Measurements from ENCODE around the gene CDH8.

Gene CDH8

GRCh38 chr16:61831351-61831917, 204.8 kb downstream of the CDH8 start:
- Histone ChIP-seq H3K18ac (ENCODE audit: low read length) (no peak overlapping the region), H4K8ac (ENCODE audit: low read depth, low read length) (no peak overlapping the region), H3K4me1 (ENCODE audit: control insufficient read depth in 2 of 2, insufficient read depth in 1 of 2, low read depth in 1 of 2, low read length in 2 of 2) (peaks cover 5 to 22% of the 10 kb centered on the region in 2 donors), H3K23ac (ENCODE audit: low read depth, low read length, poor library complexity) (no peak overlapping the region), H3K4me2 (ENCODE audit: insufficient read depth, low read length, poor library complexity, severe bottlenecking) (no peak overlapping the region), H2AFZ (ENCODE audit: low read length) (no peak overlapping the region), H3K79me1 (ENCODE audit: low read depth, low read length) (no peaks in the 10 kb centered on the region), H2BK120ac (ENCODE audit: low read depth, low read length) (no peak overlapping the region), H3K36me3 (replicated peaks in 1 of 2; ENCODE audit: control insufficient read depth in 2 of 2, insufficient read depth in 2 of 2, low read length in 2 of 2) (no peaks in the 10 kb centered on the region), H3K4ac (ENCODE audit: low read length) (no peak overlapping the region), H3K27me3 (ENCODE audit: control insufficient read depth in 3 of 3, insufficient read depth in 3 of 3, low read depth in 1 of 3, low read length in 3 of 3) (no peaks in the 10 kb centered on the region), H3K9me3 (replicated peaks in 1 of 2; ENCODE audit: control insufficient read depth in 2 of 2, insufficient read depth in 1 of 2, low read depth in 1 of 2, low read length in 2 of 2) (no peaks in the 10 kb centered on the region), H2BK5ac (ENCODE audit: low read length) (no peak overlapping the region), H2AK5ac (ENCODE audit: low read depth, low read length) (no peak overlapping the region), H2BK12ac (ENCODE audit: low read length) (no peak overlapping the region), H3K14ac (ENCODE audit: low read length) (no peak overlapping the region), H3K27ac (replicated peaks; ENCODE audit: low read length) (no peak overlapping the region), H4K91ac (ENCODE audit: low read depth, low read length, poor library complexity) (no peak overlapping the region), H2BK15ac (ENCODE audit: low read length) (no peak overlapping the region), H3K4me3 (ENCODE audit: low read length in 2 of 2) (no peak overlapping the region), H3K9ac (ENCODE audit: low read depth, low read length, poor library complexity) (no peak overlapping the region)
- no CpG with 5 or more reads among the region's 5 CpGs for WGBS, 2 donors (ENCODE audit: extremely low coverage in 2 of 2, insufficient read length in 2 of 2, insufficient replicate concordance in 1 of 2)
- DNase-seq (ENCODE audit: low spot score) = no peak

- Histone ChIP-seq H3K4me3 (ENCODE audit: low read length in 2 of 2) (no peak overlapping the region), H3K36me3 (replicated peaks in 1 of 2; ENCODE audit: control insufficient read depth in 2 of 2, insufficient read depth in 2 of 2, low read length in 2 of 2) (no peaks in the 10 kb centered on the region), H2AFZ (ENCODE audit: low read length) (no peak overlapping the region), H2AK5ac (ENCODE audit: low read depth, low read length) (no peak overlapping the region), H3K4me1 (ENCODE audit: control insufficient read depth in 2 of 2, insufficient read depth in 1 of 2, low read depth in 1 of 2, low read length in 2 of 2) (peaks cover 0 to 19% of the 10 kb centered on the region in 2 donors), H3K27ac (replicated peaks; ENCODE audit: low read length) (peak overlapping the region; percentile 92), H3K23ac (ENCODE audit: low read depth, low read length, poor library complexity) (no peak overlapping the region), H3K4ac (ENCODE audit: low read length) (no peak overlapping the region), H3K18ac (ENCODE audit: low read length) (no peak overlapping the region), H4K8ac (ENCODE audit: low read depth, low read length) (no peak overlapping the region), H4K91ac (ENCODE audit: low read depth, low read length, poor library complexity) (no peak overlapping the region), H3K4me2 (ENCODE audit: insufficient read depth, low read length, poor library complexity, severe bottlenecking) (no peak overlapping the region), H3K9ac (ENCODE audit: low read depth, low read length, poor library complexity) (no peak overlapping the region), H3K9me3 (replicated peaks in 1 of 2; ENCODE audit: control insufficient read depth in 2 of 2, insufficient read depth in 1 of 2, low read depth in 1 of 2, low read length in 2 of 2) (no peaks in the 10 kb centered on the region), H2BK120ac (ENCODE audit: low read depth, low read length) (no peak overlapping the region), H3K27me3 (ENCODE audit: control insufficient read depth in 3 of 3, insufficient read depth in 3 of 3, low read depth in 1 of 3, low read length in 3 of 3) (no peaks in the 10 kb centered on the region), H2BK12ac (ENCODE audit: low read length) (no peak overlapping the region), H2BK5ac (ENCODE audit: low read length) (no peak overlapping the region), H3K14ac (ENCODE audit: low read length) (no peak overlapping the region), H3K79me1 (ENCODE audit: low read depth, low read length) (no peaks in the 10 kb centered on the region), H2BK15ac (ENCODE audit: low read length) (no peak overlapping the region)
- peak; percentile 55 for DNase-seq (ENCODE audit: low spot score)
- no CpG with 5 or more reads among the region's 2 CpGs for WGBS, 2 donors (ENCODE audit: extremely low coverage in 2 of 2, insufficient read length in 2 of 2, insufficient replicate concordance in 1 of 2)
These were observed 206.6 kb downstream of the CDH8 start for GRCh38 chr16:61829631-61830030.

GRCh38 chr16:61823326-61823725, 212.9 kb downstream of the CDH8 start:
- Histone ChIP-seq H4K91ac (ENCODE audit: low read depth, low read length, poor library complexity) (no peak overlapping the region), H3K4me3 (ENCODE audit: low read length in 2 of 2) (no peak overlapping the region), H3K4me2 (ENCODE audit: insufficient read depth, low read length, poor library complexity, severe bottlenecking) (no peak overlapping the region), H3K18ac (ENCODE audit: low read length) (no peak overlapping the region), H2AK5ac (ENCODE audit: low read depth, low read length) (no peak overlapping the region), H2BK15ac (ENCODE audit: low read length) (no peak overlapping the region), H3K23ac (ENCODE audit: low read depth, low read length, poor library complexity) (no peak overlapping the region), H3K36me3 (replicated peaks in 1 of 2; ENCODE audit: control insufficient read depth in 2 of 2, insufficient read depth in 2 of 2, low read length in 2 of 2) (no peaks in the 10 kb centered on the region), H3K4me1 (ENCODE audit: control insufficient read depth in 2 of 2, insufficient read depth in 1 of 2, low read depth in 1 of 2, low read length in 2 of 2) (peaks cover 6 to 8% of the 10 kb centered on the region in 2 donors), H3K27ac (replicated peaks; ENCODE audit: low read length) (no peak overlapping the region), H3K4ac (ENCODE audit: low read length) (no peak overlapping the region), H2BK12ac (ENCODE audit: low read length) (no peak overlapping the region), H3K14ac (ENCODE audit: low read length) (no peak overlapping the region), H3K27me3 (ENCODE audit: control insufficient read depth in 3 of 3, insufficient read depth in 3 of 3, low read depth in 1 of 3, low read length in 3 of 3) (no peaks in the 10 kb centered on the region), H2BK120ac (ENCODE audit: low read depth, low read length) (no peak overlapping the region), H2AFZ (ENCODE audit: low read length) (no peak overlapping the region), H2BK5ac (ENCODE audit: low read length) (no peak overlapping the region), H3K9me3 (replicated peaks in 1 of 2; ENCODE audit: control insufficient read depth in 2 of 2, insufficient read depth in 1 of 2, low read depth in 1 of 2, low read length in 2 of 2) (no peaks in the 10 kb centered on the region), H3K79me1 (ENCODE audit: low read depth, low read length) (no peaks in the 10 kb centered on the region), H4K8ac (ENCODE audit: low read depth, low read length) (no peak overlapping the region), H3K9ac (ENCODE audit: low read depth, low read length, poor library complexity) (no peak overlapping the region)
- no CpG with 5 or more reads among the region's 1 CpG for WGBS, 2 donors (ENCODE audit: extremely low coverage in 2 of 2, insufficient read length in 2 of 2, insufficient replicate concordance in 1 of 2)
- DNase-seq (ENCODE audit: low spot score) = no peak

GRCh38 chr16:61820820-61821219, 215.4 kb downstream of the CDH8 start:
- Histone ChIP-seq H3K27ac (replicated peaks; ENCODE audit: low read length) (no peak overlapping the region), H2AFZ (ENCODE audit: low read length) (no peak overlapping the region), H3K14ac (ENCODE audit: low read length) (no peak overlapping the region), H3K4me2 (ENCODE audit: insufficient read depth, low read length, poor library complexity, severe bottlenecking) (no peak overlapping the region), H3K9me3 (replicated peaks in 1 of 2; ENCODE audit: control insufficient read depth in 2 of 2, insufficient read depth in 1 of 2, low read depth in 1 of 2, low read length in 2 of 2) (no peaks in the 10 kb centered on the region), H2BK12ac (ENCODE audit: low read length) (no peak overlapping the region), H3K79me1 (ENCODE audit: low read depth, low read length) (no peaks in the 10 kb centered on the region), H3K18ac (ENCODE audit: low read length) (no peak overlapping the region), H3K36me3 (replicated peaks in 1 of 2; ENCODE audit: control insufficient read depth in 2 of 2, insufficient read depth in 2 of 2, low read length in 2 of 2) (no peaks in the 10 kb centered on the region), H4K91ac (ENCODE audit: low read depth, low read length, poor library complexity) (no peak overlapping the region), H2BK15ac (ENCODE audit: low read length) (no peak overlapping the region), H3K9ac (ENCODE audit: low read depth, low read length, poor library complexity) (no peak overlapping the region), H3K27me3 (ENCODE audit: control insufficient read depth in 3 of 3, insufficient read depth in 3 of 3, low read depth in 1 of 3, low read length in 3 of 3) (no peaks in the 10 kb centered on the region), H2AK5ac (ENCODE audit: low read depth, low read length) (no peak overlapping the region), H2BK120ac (ENCODE audit: low read depth, low read length) (no peak overlapping the region), H4K8ac (ENCODE audit: low read depth, low read length) (no peak overlapping the region), H3K23ac (ENCODE audit: low read depth, low read length, poor library complexity) (no peak overlapping the region), H3K4ac (ENCODE audit: low read length) (no peak overlapping the region), H3K4me1 (ENCODE audit: control insufficient read depth in 2 of 2, insufficient read depth in 1 of 2, low read depth in 1 of 2, low read length in 2 of 2) (peaks cover 3 to 8% of the 10 kb centered on the region in 2 donors), H3K4me3 (ENCODE audit: low read length in 2 of 2) (no peak overlapping the region), H2BK5ac (ENCODE audit: low read length) (no peak overlapping the region)
- WGBS, 2 donors (ENCODE audit: extremely low coverage in 2 of 2, insufficient read length in 2 of 2, insufficient replicate concordance in 1 of 2) = no CpG with 5 or more reads among the region's 2 CpGs
- no peak for DNase-seq (ENCODE audit: low spot score)
